HG02763 (cell line): ENCODE measurements around the gene CSTB.
"Not testable (repeated sequence)": the region's sequence is repeated elsewhere in the genome, so short reads cannot be mapped to it uniquely, and the experiment has no call there.

ENCODE experiments used
- ATAC-seq: cut with Tn5 transposase; IDR thresholded peaks from one replicate; pipeline ENCODE4 v1.9.1; 2021; ENCODE audit warnings: mild to moderate bottlenecking, moderate library complexity; ENCODE audit not compliant: unreplicated experiment

Gene CSTB

GRCh38 chr21:43775795-43776430 is at the start of gene CSTB:
Gene CSTB, minus strand, starts transcription at chr21:43776308. Its CDS starts 39 bp downstream, at chr21:43776269.
- peak; percentile 41 for ATAC-seq

- no peak for ATAC-seq
Observed at GRCh38 chr21:43825242-43825935, 49.3 kb upstream of the CSTB start.

GRCh38 chr21:43824333-43825241 is 48.5 kb upstream of the CSTB start:
- no peak for ATAC-seq

GRCh38 chr21:43822741-43823140 is 46.6 kb upstream of the CSTB start:
- not testable (repeated sequence) for ATAC-seq

- ATAC-seq = not testable (repeated sequence)
Observed at GRCh38 chr21:43822166-43822565, 46.1 kb upstream of the CSTB start.

- no peak for ATAC-seq
Observed at GRCh38 chr21:43820466-43820865, 44.4 kb upstream of the CSTB start.

GRCh38 chr21:43819511-43820405 is 43.6 kb upstream of the CSTB start:
- ATAC-seq = no peak

GRCh38 chr21:43818685-43819084 is 42.6 kb upstream of the CSTB start:
- ATAC-seq = no peak

GRCh38 chr21:43817157-43818086 is 41.3 kb upstream of the CSTB start:
- no peak for ATAC-seq

GRCh38 chr21:43816611-43817071 is 40.5 kb upstream of the CSTB start:
- ATAC-seq = no peak

GRCh38 chr21:43815991-43816390 is 39.9 kb upstream of the CSTB start:
- ATAC-seq = no peak

- no peak for ATAC-seq
Observed at GRCh38 chr21:43815107-43815613, 39.1 kb upstream of the CSTB start.

- ATAC-seq = no peak
Observed at GRCh38 chr21:43814215-43815106, 38.4 kb upstream of the CSTB start.

- ATAC-seq = no peak
Observed at GRCh38 chr21:43813656-43813980, 37.5 kb upstream of the CSTB start.

- ATAC-seq = no peak
Observed at GRCh38 chr21:43812957-43813655, 37.0 kb upstream of the CSTB start.

- no peak for ATAC-seq
Observed at GRCh38 chr21:43812139-43812821, 36.2 kb upstream of the CSTB start.
